HG03558 (cell line): ENCODE results near the gene CLRN3.

Experiments
- ATAC-seq: cut with Tn5 transposase; IDR thresholded peaks from one replicate; pipeline ENCODE4 v1.9.1; 2021; ENCODE audit warnings: moderate number of reproducible peaks; ENCODE audit not compliant: unreplicated experiment; ENCODE audit errors: extremely low read depth

Gene CLRN3

GRCh38 chr10:127920306-127921074, 27.7 kb upstream of the CLRN3 start:
- ATAC-seq: no peak

GRCh38 chr10:127919418-127920271, 26.9 kb upstream of the CLRN3 start:
- ATAC-seq: no peak

GRCh38 chr10:127918572-127918971, 25.8 kb upstream of the CLRN3 start:
- no peak for ATAC-seq

GRCh38 chr10:127916826-127917225, 24.1 kb upstream of the CLRN3 start:
- no peak for ATAC-seq

GRCh38 chr10:127915324-127915723, 22.6 kb upstream of the CLRN3 start:
- no peak for ATAC-seq

GRCh38 chr10:127913368-127913759, 20.6 kb upstream of the CLRN3 start:
- ATAC-seq: no peak

GRCh38 chr10:127912607-127913367, 20.0 kb upstream of the CLRN3 start:
- no peak for ATAC-seq

- no peak for ATAC-seq
Observed at GRCh38 chr10:127911867-127912257, 19.1 kb upstream of the CLRN3 start.

- no peak for ATAC-seq
Observed at GRCh38 chr10:127911218-127911866, 18.6 kb upstream of the CLRN3 start.

- no peak for ATAC-seq
Observed at GRCh38 chr10:127910464-127910770, 17.7 kb upstream of the CLRN3 start.

GRCh38 chr10:127909716-127910463, 17.1 kb upstream of the CLRN3 start:
- no peak for ATAC-seq

- no peak for ATAC-seq
Observed at GRCh38 chr10:127908959-127909267, 16.2 kb upstream of the CLRN3 start.

GRCh38 chr10:127908106-127908958, 15.6 kb upstream of the CLRN3 start:
- no peak for ATAC-seq

GRCh38 chr10:127907411-127908105, 14.8 kb upstream of the CLRN3 start:
- no peak for ATAC-seq

GRCh38 chr10:127906548-127907377, 14.0 kb upstream of the CLRN3 start, which contains the start of gene PTPRE:
PTPRE (plus strand) TSS chr10:127907103; CDS start chr10:128040882, 133,779 bp downstream.
- ATAC-seq: peak; percentile 87

- no peak for ATAC-seq
Observed at GRCh38 chr10:127905848-127906261, 13.1 kb upstream of the CLRN3 start.
